GM12878 (cell line): ENCODE data around the gene SYTL2. TPM values are rescaled to one million over a fixed set of nuclear protein-coding genes. Genes with fewer than 3 reads are reported as not detected.

ENCODE experiments used
- ATAC-seq: fragments of 200-7000 bp; cut with Tn5 transposase; 3 replicates; pipeline ENCODE4 v1.9.1; 2020; ENCODE audit warnings: mild to moderate bottlenecking, moderate library complexity
- BruUV-seq: library from RNA; stranded (reverse); fragments of 400-500 nt; replicated peaks from 2 replicates; lab custom pipeline; 2021; lab: Mats Ljungman, UMichigan
- CTCF ChIA-PET: fragments of 300-600 bp; sonication (Branson Sonifier 250); formaldehyde crosslinking; extraction: SDS; loops from one replicate; lab custom pipeline; 2021; ENCODE audit warnings: inconsistent platforms; lab: Yijun Ruan, JAX
- POLR2A ChIA-PET: fragments of 350-600 bp; formaldehyde crosslinking; extraction: SDS; loops from one replicate; lab custom pipeline; 2021; ENCODE audit warnings: inconsistent platforms; lab: Charles Lee
- RAD21 ChIA-PET: fragments of 300-600 bp; sonication (Branson Sonifier 250); formaldehyde crosslinking; loops from one replicate; lab custom pipeline; 2023; ENCODE audit warnings: antibody characterized with exemption; ENCODE audit not compliant: unreplicated experiment; lab: Charles Lee
- SMC1A ChIA-PET: fragments of 300-600 bp; sonication (Branson Sonifier 250); formaldehyde crosslinking; loops from one replicate; lab custom pipeline; 2023; ENCODE audit not compliant: unreplicated experiment, uncharacterized antibody; lab: Charles Lee
- DNase-seq: peaks from one replicate; pipeline ENCODE4 v3.0.0-alpha.2; 2011; ENCODE audit warnings: low read depth, low spot score
- FAIRE-seq: peaks from 3 replicates; lab custom pipeline; 2011; peaks lifted over from hg19 to GRCh38; lab: Jason Lieb, UNC
- H2AFZ ChIP-seq: 2 replicates; pipeline ENCODE4 v1.6.0; 2011; ENCODE audit warnings: low read depth, low read length, control low read depth; ENCODE audit not compliant: control insufficient read depth
- H3K27ac ChIP-seq: 2 replicates; pipeline ENCODE4 v1.5.1; 2011; ENCODE audit warnings: control low read depth; ENCODE audit not compliant: control insufficient read depth, insufficient read depth
- H3K27me3 ChIP-seq, 2 experiments: replicated peaks in 1 of 2; 2 replicates each; pipeline versions ENCODE4 v1.6.0 to v1.6.1; 2011; ENCODE audit warnings: low read length in 1 of 2; ENCODE audit not compliant: control insufficient read depth in 2 of 2, insufficient read depth in 2 of 2
- H3K36me3 ChIP-seq, 2 experiments: 2 replicates each; pipeline ENCODE4 v1.5.1; 2011; ENCODE audit warnings: low read length in 1 of 2; ENCODE audit not compliant: control insufficient read depth in 2 of 2, insufficient read depth in 2 of 2
- H3K4me1 ChIP-seq: 2 replicates; pipeline ENCODE4 v1.6.1; 2011; ENCODE audit warnings: mild to moderate bottlenecking, low read length, moderate library complexity, mixed read lengths; ENCODE audit not compliant: control insufficient read depth, insufficient read depth
- H3K4me2 ChIP-seq: 2 replicates; pipeline ENCODE4 v1.6.0; 2011; ENCODE audit warnings: control low read depth; ENCODE audit not compliant: control insufficient read depth, insufficient read depth
- H3K4me3 ChIP-seq: fragments of 200-600 bp; sonication (generic); 2 replicates; pipeline ENCODE4 v1.5.1; 2016
- H3K79me2 ChIP-seq: 2 replicates; pipeline ENCODE4 v1.6.0; 2011; ENCODE audit warnings: low read length; ENCODE audit not compliant: control insufficient read depth, insufficient read depth
- H3K9ac ChIP-seq: 2 replicates; pipeline ENCODE4 v1.8.0; 2011; ENCODE audit warnings: low read length, control low read depth, mixed read lengths; ENCODE audit not compliant: control insufficient read depth, insufficient read depth
- H3K9me3 ChIP-seq: replicated peaks from 3 replicates; pipeline ENCODE4 v1.5.1; 2011; ENCODE audit warnings: mild to moderate bottlenecking, low read length; ENCODE audit not compliant: control insufficient read depth, insufficient read depth
- H4K20me1 ChIP-seq: 2 replicates; pipeline ENCODE4 v1.6.0; 2011; ENCODE audit not compliant: control insufficient read depth, insufficient read depth
- EZH2 ChIP-seq: IDR thresholded peaks from 2 replicates; pipeline ENCODE4 v1.6.1; 2012; ENCODE audit warnings: low read depth, mild to moderate bottlenecking, control low read depth, inconsistent platforms, low read length, borderline replicate concordance; ENCODE audit not compliant: control insufficient read depth
- HDGF ChIP-seq: fragments of 450-650 bp; IDR thresholded peaks from 2 replicates; pipeline ENCODE4 v1.6.1; 2016; ENCODE audit warnings: antibody characterized with exemption
- NFXL1 ChIP-seq: fragments of 450-650 bp; IDR thresholded peaks from 2 replicates; pipeline ENCODE4 v1.6.1; 2017; ENCODE audit warnings: antibody characterized with exemption, mild to moderate bottlenecking, borderline replicate concordance
- NFYA ChIP-seq: IDR thresholded peaks from 2 replicates; pipeline ENCODE4 v1.6.1; 2011; ENCODE audit warnings: low read depth, mild to moderate bottlenecking, low read length, improper control_type of control experiment, borderline replicate concordance
- REST ChIP-seq: IDR thresholded peaks from 2 replicates; pipeline ENCODE4 v1.6.1; 2012; ENCODE audit warnings: mild to moderate bottlenecking, low read depth, low read length
- RUNX3 ChIP-seq: IDR thresholded peaks from 2 replicates; pipeline ENCODE4 v1.6.1; 2012; ENCODE audit warnings: low read length, inconsistent platforms
- ZNF24 ChIP-seq: fragments of 450-650 bp; IDR thresholded peaks from 2 replicates; pipeline ENCODE4 v1.6.1; 2017; ENCODE audit warnings: antibody characterized with exemption, mild to moderate bottlenecking
- WGBS: methylation state at CpG from one replicate; pipeline ENCODE4 v1.1.6; 2016; ENCODE audit warnings: low lambda C conversion rate; ENCODE audit not compliant: insufficient replicate concordance, insufficient coverage; ENCODE audit errors: missing lambda C conversion rate; 5-methylcytosine and 5-hydroxymethylcytosine counted together
- in situ Hi-C: fragments of 300-500 bp; cut with MboI; formaldehyde crosslinking; loops from 9 replicates; pipeline ENCODE4 v1.14.3; 2018; ENCODE audit warnings: mixed read lengths
- intact Hi-C: fragments of 100-400 bp; cut with micrococcal nuclease; formaldehyde crosslinking; loops from one replicate; pipeline ENCODE4 v1.14.2; 2022; ENCODE audit not compliant: unreplicated experiment
- polyA plus RNA-seq, 11 experiments: library from polyadenylated mRNA; depleted of rRNA in 4 of 11; unstranded in 6 of 11; stranded (reverse) in 5 of 11; fragments of >200 nt; fragmentation: Nextera tagmentation in 4 of 11; fragmentation: Illumina TruSeq in 1 of 11; extraction: Ambion mirVana in 4 of 11; extraction: Trizol in 1 of 11; gene quantifications; 1 replicate in 1 of 11; 2 replicates in 10 of 11; pipeline versions ENCODE4 v1.2.1 to v1.2.3, GENCODE V29; 2011 to 2016; ENCODE audit warnings: inconsistent platforms in 2 of 11, missing spikeins in 2 of 11, low read depth in 1 of 11
- total RNA-seq, 4 experiments: library from RNA; depleted of rRNA in 3 of 4; stranded (reverse); fragments of >200 nt in 3 of 4; fragmentation: Illumina TruSeq in 1 of 4; extraction: Trizol in 1 of 4; gene quantifications; 2 replicates each; pipeline versions ENCODE4 v1.2.1 to v1.2.3, GENCODE V29; 2013 to 2021
- TF ChIP-seq, protein P1 (sequence below): fragments of 450-650 bp; conservative IDR thresholded peaks from 2 replicates; pipeline ENCODE4 v1.6.1; 2017; ENCODE audit warnings: mild to moderate bottlenecking, moderate library complexity
- TF ChIP-seq, protein P2 (sequence below): fragments of 450-650 bp; IDR thresholded peaks from 2 replicates; pipeline ENCODE4 v1.6.1; 2016; ENCODE audit warnings: mild to moderate bottlenecking
- TF ChIP-seq, protein P3 (sequence below): IDR thresholded peaks from 2 replicates; pipeline ENCODE4 v1.6.1; 2011; ENCODE audit warnings: mild to moderate bottlenecking, low read depth, low read length, moderate library complexity; ENCODE audit not compliant: insufficient replicate concordance

SYTL2 gene
- total and polyA plus RNA-seq, 10 of the 15 experiments (the other 5 are each of a cell fraction or from before 2014, with no cell fraction given), result 0.02 to 1.4 (median 0.31) TPM; not detected in 2

GRCh38 chr11:85742348-85742747, 68.6 kb downstream of the SYTL2 start (continued):
- TF ChIP-seq, protein P1, sequence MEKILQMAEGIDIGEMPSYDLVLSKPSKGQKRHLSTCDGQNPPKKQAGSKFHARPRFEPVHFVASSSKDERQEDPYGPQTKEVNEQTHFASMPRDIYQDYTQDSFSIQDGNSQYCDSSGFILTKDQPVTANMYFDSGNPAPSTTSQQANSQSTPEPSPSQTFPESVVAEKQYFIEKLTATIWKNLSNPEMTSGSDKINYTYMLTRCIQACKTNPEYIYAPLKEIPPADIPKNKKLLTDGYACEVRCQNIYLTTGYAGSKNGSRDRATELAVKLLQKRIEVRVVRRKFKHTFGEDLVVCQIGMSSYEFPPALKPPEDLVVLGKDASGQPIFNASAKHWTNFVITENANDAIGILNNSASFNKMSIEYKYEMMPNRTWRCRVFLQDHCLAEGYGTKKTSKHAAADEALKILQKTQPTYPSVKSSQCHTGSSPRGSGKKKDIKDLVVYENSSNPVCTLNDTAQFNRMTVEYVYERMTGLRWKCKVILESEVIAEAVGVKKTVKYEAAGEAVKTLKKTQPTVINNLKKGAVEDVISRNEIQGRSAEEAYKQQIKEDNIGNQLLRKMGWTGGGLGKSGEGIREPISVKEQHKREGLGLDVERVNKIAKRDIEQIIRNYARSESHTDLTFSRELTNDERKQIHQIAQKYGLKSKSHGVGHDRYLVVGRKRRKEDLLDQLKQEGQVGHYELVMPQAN, result no peak
- TF ChIP-seq EZH2, result no peak

DNA sequence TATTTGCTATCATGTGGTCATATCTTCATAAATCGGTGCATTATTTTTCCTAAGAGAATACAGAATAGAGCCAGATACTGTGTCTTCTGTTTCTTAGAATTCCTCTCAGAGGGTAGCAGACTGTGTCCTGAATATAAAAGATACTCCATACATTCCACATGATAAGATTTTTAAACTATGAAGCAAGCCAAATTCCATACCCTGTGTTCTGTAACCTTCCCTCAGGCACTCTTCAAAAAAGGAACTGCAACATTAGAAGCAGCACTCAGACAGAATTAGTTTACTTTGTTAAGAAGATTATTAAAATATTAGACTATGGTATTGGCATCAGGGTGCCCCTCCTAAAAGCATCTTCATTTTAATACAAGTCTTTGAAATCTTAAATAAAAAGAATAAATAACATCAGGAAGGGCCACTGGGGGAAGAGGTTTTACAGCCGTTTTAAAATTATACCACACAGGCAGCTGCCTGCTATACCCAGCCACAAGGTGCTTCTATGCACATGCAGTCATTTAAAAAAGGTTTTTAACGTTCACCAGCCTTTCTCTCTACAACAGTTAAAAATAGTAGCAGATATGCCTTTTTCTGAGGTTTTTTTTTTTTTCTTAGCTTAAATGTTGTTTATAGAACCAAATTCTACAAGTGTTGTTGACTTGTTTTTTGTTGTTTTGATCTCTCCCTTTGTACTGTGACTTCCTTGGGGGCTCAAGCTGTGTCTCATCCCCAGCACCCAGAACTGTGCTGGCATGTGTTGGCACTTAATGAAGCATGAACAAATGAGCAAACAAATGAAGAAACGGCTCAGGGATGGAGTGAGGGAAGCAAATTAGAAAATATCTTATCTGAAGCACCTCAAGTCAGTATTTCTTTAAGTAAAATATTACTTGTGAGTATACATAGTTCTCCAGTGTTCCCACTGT, 70.2 kb downstream of the SYTL2 start:
- ATAC-seq, result no peak
- TF ChIP-seq NFXL1 (no peak), REST (no peak), RUNX3 (no peak), HDGF (no peak), EZH2 (no peak), NFYA (no peak), ZNF24 (no peak)
- TF ChIP-seq, protein P2, sequence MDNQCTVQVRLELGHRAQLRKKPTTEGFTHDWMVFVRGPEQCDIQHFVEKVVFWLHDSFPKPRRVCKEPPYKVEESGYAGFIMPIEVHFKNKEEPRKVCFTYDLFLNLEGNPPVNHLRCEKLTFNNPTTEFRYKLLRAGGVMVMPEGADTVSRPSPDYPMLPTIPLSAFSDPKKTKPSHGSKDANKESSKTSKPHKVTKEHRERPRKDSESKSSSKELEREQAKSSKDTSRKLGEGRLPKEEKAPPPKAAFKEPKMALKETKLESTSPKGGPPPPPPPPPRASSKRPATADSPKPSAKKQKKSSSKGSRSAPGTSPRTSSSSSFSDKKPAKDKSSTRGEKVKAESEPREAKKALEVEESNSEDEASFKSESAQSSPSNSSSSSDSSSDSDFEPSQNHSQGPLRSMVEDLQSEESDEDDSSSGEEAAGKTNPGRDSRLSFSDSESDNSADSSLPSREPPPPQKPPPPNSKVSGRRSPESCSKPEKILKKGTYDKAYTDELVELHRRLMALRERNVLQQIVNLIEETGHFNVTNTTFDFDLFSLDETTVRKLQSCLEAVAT, result no peak
- TF ChIP-seq, protein P3, sequence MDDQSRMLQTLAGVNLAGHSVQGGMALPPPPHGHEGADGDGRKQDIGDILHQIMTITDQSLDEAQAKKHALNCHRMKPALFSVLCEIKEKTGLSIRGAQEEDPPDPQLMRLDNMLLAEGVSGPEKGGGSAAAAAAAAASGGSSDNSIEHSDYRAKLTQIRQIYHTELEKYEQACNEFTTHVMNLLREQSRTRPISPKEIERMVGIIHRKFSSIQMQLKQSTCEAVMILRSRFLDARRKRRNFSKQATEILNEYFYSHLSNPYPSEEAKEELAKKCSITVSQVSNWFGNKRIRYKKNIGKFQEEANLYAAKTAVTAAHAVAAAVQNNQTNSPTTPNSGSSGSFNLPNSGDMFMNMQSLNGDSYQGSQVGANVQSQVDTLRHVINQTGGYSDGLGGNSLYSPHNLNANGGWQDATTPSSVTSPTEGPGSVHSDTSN, result no peak

More for the DNA sequence above, 70.2 kb downstream of the SYTL2 start:
- H3K4me3 ChIP-seq, result no peak overlapping the region
- no peak overlapping the region for H3K4me2 ChIP-seq
- no peaks in the 10 kb centered on the region for H3K4me1 ChIP-seq
- in situ Hi-C loops, result no loop called here
- intact Hi-C loops, result no loop called here
- SMC1A ChIA-PET, result no interaction called here
- H2AFZ ChIP-seq, result no peak overlapping the region
- H3K79me2 ChIP-seq, result no peaks in the 10 kb centered on the region
- H3K27ac ChIP-seq, result no peak overlapping the region
- no peak overlapping the region for H3K9ac ChIP-seq
- no peaks in the 10 kb centered on the region for H3K9me3 ChIP-seq
- DNase-seq, result no peak
- CTCF ChIA-PET, result no interaction called here
- RAD21 ChIA-PET, result no interaction called here
- H3K36me3 ChIP-seq, result no peaks in the 10 kb centered on the region
- peaks cover 2 to 3% of the 10 kb centered on the region in 2 experiments; a peak in 1 of 4 replicates for H3K27me3 ChIP-seq
- no TSS peak for BruUV-seq
- POLR2A ChIA-PET, result interaction anchor here (0.6 kb wide), 1 partner anchor 24 kb away, joined by 3 read pairs; no protein-coding TSS in a partner anchor
- no peak for FAIRE-seq
- H4K20me1 ChIP-seq, result no peaks in the 10 kb centered on the region
- 13% methylated on average over 4 of the region's 4 CpGs for WGBS
